Activated B cell treated with CpG ODN at 0.5 μM for 24 hours (primary cell): Measurements from ENCODE around the gene TMC7. TPM values are rescaled to one million over a fixed set of nuclear protein-coding genes. Genes with fewer than 3 reads are reported as not detected.

Experiments used
- ATAC-seq: fragments of 200-7000 bp; cut with Tn5 transposase; one replicate; pipeline ENCODE4 v1.10.0; 2021; ENCODE audit warnings: low read depth, mild to moderate bottlenecking, moderate library complexity
- CTCF ChIA-PET: fragments of 350-600 bp; sonication (Branson Sonifier 250); formaldehyde crosslinking; loops from one replicate; lab custom pipeline; 2021; ENCODE audit warnings: antibody characterized with exemption; lab: Charles Lee
- POLR2A ChIA-PET: fragments of 350-600 bp; sonication (Branson Sonifier 250); formaldehyde crosslinking; loops from one replicate; lab custom pipeline; 2021; ENCODE audit warnings: antibody characterized with exemption; lab: Charles Lee
- DNase-seq: peaks from one replicate; pipeline ENCODE4 v3.0.0; 2022
- H3K27ac Mint-ChIP-seq: one replicate; pipeline ENCODE4 v1.8.0; 2020; ENCODE audit warnings: mixed read lengths
- H3K27me3 Mint-ChIP-seq: one replicate; pipeline ENCODE4 v1.8.0; 2021; ENCODE audit warnings: mixed read lengths
- H3K36me3 Mint-ChIP-seq: one replicate; pipeline ENCODE4 v1.8.0; 2021; ENCODE audit warnings: low read depth, mixed read lengths
- H3K4me1 Mint-ChIP-seq: one replicate; pipeline ENCODE4 v1.8.0; 2021; ENCODE audit warnings: mixed read lengths
- H3K4me3 Mint-ChIP-seq: one replicate; pipeline ENCODE4 v1.8.0; 2020; ENCODE audit warnings: mild to moderate bottlenecking, mixed read lengths
- H3K9me3 Mint-ChIP-seq: one replicate; pipeline ENCODE4 v1.8.0; 2020; ENCODE audit warnings: mixed read lengths
- intact Hi-C: fragments of 100-400 bp; cut with micrococcal nuclease; formaldehyde crosslinking; loops from one replicate; pipeline ENCODE4 v1.15.1; 2024
- total RNA-seq: library from RNA; stranded (reverse); gene quantifications from 2 replicates; pipeline ENCODE4 v1.2.3, GENCODE V29; 2022
- TF ChIP-seq, protein P1 (sequence below): fragments of 200-600 bp; IDR thresholded peaks from one replicate; pipeline ENCODE4 v1.8.0; 2022; ENCODE audit warnings: antibody characterized with exemption, mild to moderate bottlenecking

The TMC7 gene
- not detected in 2 replicates for total RNA-seq

DNA sequence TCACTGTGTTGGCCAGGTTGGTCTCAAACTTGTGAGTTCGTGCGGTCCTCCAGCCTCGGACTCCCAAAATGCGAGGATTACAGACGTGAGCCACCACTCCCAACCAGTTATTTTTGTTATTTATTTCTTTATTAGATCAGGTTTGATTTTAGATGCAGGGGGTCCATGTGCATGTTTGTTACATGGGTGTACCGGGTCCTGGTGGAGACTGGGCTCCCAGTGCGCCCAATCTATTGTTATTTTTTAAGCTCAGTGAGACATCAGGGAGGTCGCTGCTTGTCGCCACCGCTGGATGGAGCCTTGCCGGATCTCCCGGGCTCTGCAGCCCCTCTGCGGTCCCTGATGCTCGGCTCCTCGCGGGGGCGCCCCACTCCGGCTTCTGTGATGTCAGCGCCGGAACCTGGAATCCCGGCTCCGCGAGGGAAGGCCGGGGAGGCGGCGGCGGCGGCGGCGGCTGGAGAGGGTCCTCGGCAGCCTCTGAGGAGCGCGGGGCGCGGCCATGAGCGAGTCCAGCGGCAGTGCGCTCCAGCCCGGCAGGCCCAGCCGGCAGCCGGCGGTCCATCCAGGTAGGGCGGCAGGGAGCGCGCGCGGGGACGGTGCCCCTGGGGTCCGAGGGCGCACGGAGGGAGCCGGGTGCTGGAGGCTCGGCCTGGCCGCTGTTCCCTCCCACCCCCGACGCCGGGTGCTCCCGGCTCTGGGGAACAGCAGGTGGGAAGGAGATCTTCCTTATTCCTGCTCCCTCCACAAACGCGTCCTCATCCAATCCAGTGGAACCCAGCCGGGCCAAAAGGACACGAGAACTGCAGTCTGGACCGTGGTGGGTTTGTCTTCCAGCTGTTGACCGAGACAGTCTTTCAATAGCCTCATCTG lies at the start of gene TMC7:
TMC7 (plus strand) TSS at position 370 of the 870 bp plus-strand sequence; CDS start at position 500, 130 bp downstream.
- Mint-ChIP-seq H3K9me3 (no peaks in the 10 kb centered on the region), H3K4me3 (no peak within 1 kb of the TSS), H3K27ac (no peak within 1 kb of the TSS), H3K27me3 (peaks cover 30% of the 10 kb centered on the region), H3K36me3 (no peaks in the 10 kb centered on the region), H3K4me1 (peaks cover 2% of the 10 kb centered on the region)
- ChIA-PET POLR2A (no interaction called here), CTCF (interaction anchor here (0.8 kb wide), 1 partner anchor 519 kb away, joined by 3 read pairs; no protein-coding TSS in a partner anchor)
- intact Hi-C loops, result no loop called here
- no peak for DNase-seq
- ATAC-seq, result no peak
- TF ChIP-seq, protein P1, sequence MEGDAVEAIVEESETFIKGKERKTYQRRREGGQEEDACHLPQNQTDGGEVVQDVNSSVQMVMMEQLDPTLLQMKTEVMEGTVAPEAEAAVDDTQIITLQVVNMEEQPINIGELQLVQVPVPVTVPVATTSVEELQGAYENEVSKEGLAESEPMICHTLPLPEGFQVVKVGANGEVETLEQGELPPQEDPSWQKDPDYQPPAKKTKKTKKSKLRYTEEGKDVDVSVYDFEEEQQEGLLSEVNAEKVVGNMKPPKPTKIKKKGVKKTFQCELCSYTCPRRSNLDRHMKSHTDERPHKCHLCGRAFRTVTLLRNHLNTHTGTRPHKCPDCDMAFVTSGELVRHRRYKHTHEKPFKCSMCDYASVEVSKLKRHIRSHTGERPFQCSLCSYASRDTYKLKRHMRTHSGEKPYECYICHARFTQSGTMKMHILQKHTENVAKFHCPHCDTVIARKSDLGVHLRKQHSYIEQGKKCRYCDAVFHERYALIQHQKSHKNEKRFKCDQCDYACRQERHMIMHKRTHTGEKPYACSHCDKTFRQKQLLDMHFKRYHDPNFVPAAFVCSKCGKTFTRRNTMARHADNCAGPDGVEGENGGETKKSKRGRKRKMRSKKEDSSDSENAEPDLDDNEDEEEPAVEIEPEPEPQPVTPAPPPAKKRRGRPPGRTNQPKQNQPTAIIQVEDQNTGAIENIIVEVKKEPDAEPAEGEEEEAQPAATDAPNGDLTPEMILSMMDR, result no peak

DNA sequence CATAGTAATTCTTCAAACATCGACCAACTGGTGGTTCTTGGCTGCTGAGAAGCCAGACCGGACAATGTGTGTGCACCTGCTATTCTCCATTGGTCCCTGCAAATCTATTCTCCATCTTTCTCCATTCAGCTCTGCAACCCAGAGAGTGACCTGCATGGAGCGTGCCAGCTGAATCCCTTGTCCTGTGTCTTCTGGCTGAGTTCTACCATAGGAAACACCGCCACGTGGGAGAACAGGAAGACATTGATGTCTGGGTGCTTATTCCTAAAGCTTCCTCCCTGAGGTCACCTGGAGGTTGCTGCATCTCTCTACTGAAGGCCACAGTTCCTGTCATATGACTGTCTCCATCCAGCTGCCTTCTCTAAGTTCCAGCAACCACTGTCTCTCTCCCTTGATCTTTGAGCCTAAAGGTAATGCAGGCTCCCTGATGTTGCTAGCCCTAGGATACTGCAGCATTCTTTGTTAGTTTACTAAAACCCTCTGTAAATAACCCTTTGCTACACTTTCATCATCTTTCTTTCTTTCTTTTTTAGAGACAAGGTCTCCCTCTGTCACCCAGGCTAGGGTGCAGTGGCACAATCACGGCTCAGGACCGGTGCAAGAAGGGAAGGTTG lies 46.9 kb upstream of the TMC7 start:
- peaks cover 5% of the 10 kb centered on the region for H3K4me1 Mint-ChIP-seq
- DNase-seq, result no peak
- H3K4me3 Mint-ChIP-seq, result no peak overlapping the region
- no peak overlapping the region for H3K27ac Mint-ChIP-seq
- intact Hi-C loops, result no loop called here
- H3K27me3 Mint-ChIP-seq, result peaks cover 4% of the 10 kb centered on the region
- CTCF ChIA-PET, result no interaction called here
- no peak for ATAC-seq
- H3K9me3 Mint-ChIP-seq, result peaks cover 2% of the 10 kb centered on the region
- TF ChIP-seq, protein P1, result no peak
- H3K36me3 Mint-ChIP-seq, result no peaks in the 10 kb centered on the region
- POLR2A ChIA-PET, result no interaction called here

DNA sequence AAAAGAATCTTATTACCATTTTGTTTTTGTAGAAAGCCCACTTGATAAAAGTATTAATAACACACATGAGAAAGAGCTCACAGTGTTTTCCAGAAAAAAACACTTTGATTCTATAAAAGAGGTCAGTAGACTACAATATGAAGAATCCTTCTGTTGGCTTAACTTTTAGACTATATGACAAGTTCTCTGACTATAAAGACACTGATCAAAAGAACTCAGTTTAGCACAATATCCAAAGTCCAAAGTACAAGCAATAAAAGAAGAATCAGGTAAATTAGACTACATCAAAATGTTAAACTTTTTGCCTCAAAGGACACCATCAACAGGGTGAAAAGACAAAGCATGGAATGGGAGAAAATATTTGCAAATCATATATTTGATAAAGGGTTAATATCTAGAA lies 46.3 kb upstream of the TMC7 start:
- intact Hi-C loops, result no loop called here
- H3K9me3 Mint-ChIP-seq, result peaks cover 2% of the 10 kb centered on the region
- ATAC-seq (no peak), DNase-seq (no peak)
- peaks cover 4% of the 10 kb centered on the region for H3K27me3 Mint-ChIP-seq
- H3K4me1 Mint-ChIP-seq, result peaks cover under 1% of the 10 kb centered on the region
- POLR2A ChIA-PET, result no interaction called here
- H3K36me3 Mint-ChIP-seq, result no peaks in the 10 kb centered on the region
- TF ChIP-seq, protein P1, result no peak
- no peak overlapping the region for H3K4me3 Mint-ChIP-seq
- CTCF ChIA-PET, result no interaction called here
- H3K27ac Mint-ChIP-seq, result no peak overlapping the region

DNA sequence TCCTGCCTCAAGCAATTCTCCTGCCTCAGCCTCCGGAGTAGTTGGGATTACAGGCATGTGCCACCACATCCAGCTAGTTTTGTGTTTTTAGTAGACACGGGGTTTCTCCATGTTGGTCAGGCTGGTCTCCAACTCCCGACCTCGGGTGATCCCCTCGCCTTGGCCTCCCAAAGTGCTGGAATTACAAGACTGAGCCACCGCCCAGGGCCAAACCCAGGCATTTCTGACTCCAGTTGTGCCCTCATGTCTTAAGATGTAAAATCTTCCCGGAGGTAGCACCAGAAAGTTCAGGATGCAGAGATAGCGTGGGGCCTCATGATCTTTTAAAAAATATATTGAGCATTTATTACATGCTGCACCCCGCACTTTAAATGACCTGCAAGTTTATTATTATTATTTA lies 44.7 kb upstream of the TMC7 start:
- ChIA-PET CTCF (no interaction called here), POLR2A (no interaction called here)
- no peaks in the 10 kb centered on the region for H3K36me3 Mint-ChIP-seq
- H3K27me3 Mint-ChIP-seq, result peaks cover 4% of the 10 kb centered on the region
- H3K4me3 Mint-ChIP-seq, result no peak overlapping the region
- no peak for ATAC-seq
- no peak overlapping the region for H3K27ac Mint-ChIP-seq
- DNase-seq, result no peak
- peaks cover 2% of the 10 kb centered on the region for H3K9me3 Mint-ChIP-seq
- intact Hi-C loops, result no loop called here
- TF ChIP-seq, protein P1, result no peak
- no peaks in the 10 kb centered on the region for H3K4me1 Mint-ChIP-seq

DNA sequence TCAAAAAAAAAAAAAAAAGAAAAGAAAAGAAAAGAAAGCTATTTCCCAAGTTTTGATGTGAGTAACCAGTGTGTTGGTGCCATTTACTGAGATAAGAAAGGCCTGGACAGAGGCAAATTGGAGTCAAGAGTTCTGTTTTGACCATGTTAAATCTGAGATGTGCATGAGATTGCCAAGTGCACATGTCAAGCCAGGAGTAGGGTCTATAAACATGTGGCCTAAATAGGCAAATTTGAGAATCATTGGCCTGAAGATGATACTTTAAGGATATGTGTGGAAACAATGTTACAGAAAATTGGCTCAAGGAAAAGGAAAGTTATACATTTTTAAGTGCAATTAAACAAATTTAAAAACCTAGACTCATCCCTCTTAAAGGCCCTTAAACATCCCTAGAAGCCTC lies 42.3 kb upstream of the TMC7 start:
- CTCF ChIA-PET, result no interaction called here

More for the DNA sequence above, 42.3 kb upstream of the TMC7 start:
- intact Hi-C loops, result no loop called here
- Mint-ChIP-seq H3K27me3 (peaks cover 4% of the 10 kb centered on the region), H3K36me3 (no peaks in the 10 kb centered on the region), H3K4me1 (peaks cover 12% of the 10 kb centered on the region), H3K27ac (no peak overlapping the region), H3K9me3 (peaks cover 2% of the 10 kb centered on the region), H3K4me3 (no peak overlapping the region)
- DNase-seq (no peak), ATAC-seq (no peak)
- POLR2A ChIA-PET, result interaction anchor here (0.6 kb wide), 1 partner anchor 1492 kb away, joined by 6 read pairs; no protein-coding TSS in a partner anchor
- TF ChIP-seq, protein P1, result no peak
